PC-3 (cell line): ENCODE data around the gene IGFBPL1.

Experiments
- EZH2 ChIP-seq: fragments of 300-600 bp; sonication (generic); IDR thresholded peaks from one replicate; pipeline ENCODE4 v1.6.1; 2017; ENCODE audit warnings: antibody characterized with exemption, mild to moderate bottlenecking, low read length; ENCODE audit not compliant: unreplicated experiment
- TF ChIP-seq, protein P1 (sequence below): fragments of 300-600 bp; sonication (generic); conservative IDR thresholded peaks from 2 replicates; pipeline ENCODE4 v1.5.1; 2017; ENCODE audit warnings: antibody characterized with exemption, low read depth, mild to moderate bottlenecking, low read length

GRCh38 chr9:38453835-38454234 is 29.6 kb upstream of the IGFBPL1 start:
- TF ChIP-seq, protein P1, sequence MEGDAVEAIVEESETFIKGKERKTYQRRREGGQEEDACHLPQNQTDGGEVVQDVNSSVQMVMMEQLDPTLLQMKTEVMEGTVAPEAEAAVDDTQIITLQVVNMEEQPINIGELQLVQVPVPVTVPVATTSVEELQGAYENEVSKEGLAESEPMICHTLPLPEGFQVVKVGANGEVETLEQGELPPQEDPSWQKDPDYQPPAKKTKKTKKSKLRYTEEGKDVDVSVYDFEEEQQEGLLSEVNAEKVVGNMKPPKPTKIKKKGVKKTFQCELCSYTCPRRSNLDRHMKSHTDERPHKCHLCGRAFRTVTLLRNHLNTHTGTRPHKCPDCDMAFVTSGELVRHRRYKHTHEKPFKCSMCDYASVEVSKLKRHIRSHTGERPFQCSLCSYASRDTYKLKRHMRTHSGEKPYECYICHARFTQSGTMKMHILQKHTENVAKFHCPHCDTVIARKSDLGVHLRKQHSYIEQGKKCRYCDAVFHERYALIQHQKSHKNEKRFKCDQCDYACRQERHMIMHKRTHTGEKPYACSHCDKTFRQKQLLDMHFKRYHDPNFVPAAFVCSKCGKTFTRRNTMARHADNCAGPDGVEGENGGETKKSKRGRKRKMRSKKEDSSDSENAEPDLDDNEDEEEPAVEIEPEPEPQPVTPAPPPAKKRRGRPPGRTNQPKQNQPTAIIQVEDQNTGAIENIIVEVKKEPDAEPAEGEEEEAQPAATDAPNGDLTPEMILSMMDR, result no peak
- TF ChIP-seq EZH2, result no peak
